SK-N-SH (cell line): ENCODE measurements around the gene CHRNG.

Source experiments
- CHD2 ChIP-seq: fragments of 150-350 bp; IDR thresholded peaks from 2 replicates; pipeline ENCODE4 v1.6.1; 2018; ENCODE audit warnings: low read length; ENCODE audit not compliant: partially characterized antibody
- CTCF ChIP-seq: fragments of 200-600 bp; sonication (generic); IDR thresholded peaks from 2 replicates; pipeline ENCODE4 v1.6.1; 2017; ENCODE audit warnings: antibody characterized with exemption, mild to moderate bottlenecking, moderate library complexity
- EZH2phosphoT487 ChIP-seq: fragments of 200-600 bp; sonication (generic); IDR thresholded peaks from 2 replicates; pipeline ENCODE4 v1.6.1; 2017; ENCODE audit warnings: low read depth, mixed run types, mild to moderate bottlenecking, antibody characterized with exemption, moderate library complexity, borderline replicate concordance
- FOSL2 ChIP-seq: IDR thresholded peaks from 2 replicates; pipeline ENCODE4 v1.4.0; 2012; ENCODE audit warnings: low read depth, mild to moderate bottlenecking, moderate library complexity, borderline replicate concordance
- FOXJ3 ChIP-seq: sonication (generic); formaldehyde crosslinking; IDR thresholded peaks from 2 replicates; pipeline ENCODE4 v1.5.1; 2020; ENCODE audit warnings: mild to moderate bottlenecking, missing genetic modification reagents
- FOXM1 ChIP-seq: IDR thresholded peaks from 2 replicates; pipeline ENCODE4 v1.4.0; 2012; ENCODE audit warnings: low read depth, mild to moderate bottlenecking
- JUND ChIP-seq: IDR thresholded peaks from 2 replicates; pipeline ENCODE4 v1.4.0; 2012
- POLR2AphosphoS5 ChIP-seq: IDR thresholded peaks from 2 replicates; pipeline ENCODE4 v1.6.1; 2012; ENCODE audit warnings: low read depth, low read length
- RAD21 ChIP-seq: IDR thresholded peaks from 2 replicates; pipeline ENCODE4 v1.6.1; 2012; ENCODE audit warnings: mild to moderate bottlenecking, low read length
- RCOR1 ChIP-seq: fragments of 150-350 bp; IDR thresholded peaks from 2 replicates; pipeline ENCODE4 v1.6.1; 2017; ENCODE audit warnings: antibody characterized with exemption, low read length

DNA sequence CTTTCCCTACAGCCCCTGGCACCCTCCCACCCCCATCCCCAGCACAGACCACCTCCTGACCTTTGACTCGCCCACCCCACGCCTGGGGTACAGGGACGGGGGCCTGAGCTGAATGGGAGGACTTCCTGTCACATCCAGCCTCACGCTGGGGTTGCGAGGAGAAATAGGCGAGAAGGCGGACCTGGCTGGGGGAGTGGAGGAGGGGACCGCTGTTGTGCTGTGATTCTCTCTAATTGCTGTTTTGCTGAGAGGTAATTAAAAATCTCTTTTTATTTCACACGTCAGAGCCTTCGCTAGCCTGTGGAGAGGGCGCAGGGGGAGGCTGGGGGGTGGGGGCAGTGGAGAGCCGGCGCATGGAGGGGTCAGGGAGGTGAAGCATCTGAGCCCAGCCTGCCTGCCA lies 42.1 kb upstream of the CHRNG start:
- TF ChIP-seq CTCF (no peak), EZH2phosphoT487 (no peak), FOSL2 (no peak), RCOR1 (no peak), FOXJ3 (CRISPR knock-in tag) (no peak), FOXM1 (no peak), POLR2AphosphoS5 (no peak), JUND (no peak), CHD2 (no peak), RAD21 (no peak)
